HG03565 (cell line): ENCODE measurements around the gene CYP3A7.
"Not testable (repeated sequence)": the region's sequence is repeated elsewhere in the genome, so short reads cannot be mapped to it uniquely, and the experiment has no call there.

Experiments used
- ATAC-seq: cut with Tn5 transposase; IDR thresholded peaks from one replicate; pipeline ENCODE4 v1.9.1; 2021; ENCODE audit warnings: mild to moderate bottlenecking, moderate library complexity; ENCODE audit not compliant: unreplicated experiment

Gene CYP3A7

DNA sequence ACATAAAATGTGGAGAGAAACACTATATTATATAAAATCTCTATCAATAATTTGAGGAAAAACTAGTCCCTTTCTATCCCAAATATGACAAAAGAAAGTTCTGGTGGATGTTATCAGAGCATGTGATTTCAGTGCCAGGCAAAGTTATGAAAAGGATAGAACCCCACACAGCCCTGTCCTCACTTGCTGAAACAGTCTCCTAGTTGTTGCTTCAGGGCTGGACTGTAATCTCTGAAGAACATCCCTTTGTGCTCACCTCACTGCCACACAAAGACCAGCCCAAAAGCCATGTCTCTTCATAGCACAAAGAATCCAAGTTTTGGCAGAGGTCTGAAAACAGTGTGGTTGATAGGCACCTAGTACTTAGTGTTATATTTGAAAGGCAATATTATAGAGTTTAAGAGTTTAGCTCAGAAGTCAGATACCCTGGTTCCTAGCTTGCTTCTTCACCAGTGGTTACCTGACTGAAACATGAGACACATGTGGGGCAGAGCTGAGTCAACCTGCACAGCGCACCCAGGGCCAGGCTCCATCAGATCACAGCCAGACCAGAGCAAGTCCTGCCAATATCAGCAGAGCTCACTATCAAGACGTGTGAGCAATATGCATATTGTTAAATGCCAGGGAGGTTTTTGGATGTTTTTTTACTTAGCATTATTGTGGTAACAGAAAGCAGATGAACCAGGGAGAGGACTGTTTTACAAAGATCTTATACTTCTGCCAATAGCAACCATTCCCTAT lies 25.0 kb downstream of the CYP3A7 start:
- no peak for ATAC-seq

DNA sequence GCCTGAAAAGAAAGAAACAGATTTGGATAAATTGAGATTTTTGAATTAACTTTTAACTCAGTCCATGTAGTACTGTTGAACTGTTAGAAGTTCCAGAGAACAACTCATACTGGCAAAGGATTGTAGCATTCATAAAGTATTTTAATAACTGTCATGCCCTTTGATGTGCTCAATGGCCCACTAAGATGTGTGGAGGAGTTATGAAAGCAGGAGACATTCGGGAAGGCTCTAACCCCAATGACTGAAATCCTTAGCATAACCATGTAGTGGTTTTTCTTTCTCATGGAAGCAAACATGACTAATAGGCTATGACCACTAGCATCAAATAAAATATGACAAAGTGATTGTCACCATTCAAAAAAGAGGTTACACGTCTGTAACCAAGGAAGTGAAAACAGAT lies 25.7 kb downstream of the CYP3A7 start:
- no peak for ATAC-seq

DNA sequence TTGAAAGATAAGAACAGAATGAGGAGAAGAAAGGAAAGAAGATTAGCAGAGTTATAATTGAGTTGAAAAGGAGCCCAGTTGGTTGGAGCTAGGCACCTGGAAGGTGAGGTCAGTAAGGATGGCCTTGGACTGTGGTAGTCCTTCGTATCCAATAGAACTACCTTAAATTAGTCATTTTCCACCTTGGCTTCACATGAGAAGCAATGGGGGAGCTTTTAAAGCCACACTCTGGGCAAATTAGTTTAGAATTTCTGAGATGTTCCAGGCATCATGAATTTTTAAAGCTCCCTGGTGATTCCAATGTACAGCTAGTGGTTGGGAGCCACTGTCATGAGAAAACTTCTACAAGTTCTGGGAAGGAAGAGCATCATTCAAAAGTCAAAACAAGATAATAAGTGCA lies 27.9 kb downstream of the CYP3A7 start:
- no peak for ATAC-seq

DNA sequence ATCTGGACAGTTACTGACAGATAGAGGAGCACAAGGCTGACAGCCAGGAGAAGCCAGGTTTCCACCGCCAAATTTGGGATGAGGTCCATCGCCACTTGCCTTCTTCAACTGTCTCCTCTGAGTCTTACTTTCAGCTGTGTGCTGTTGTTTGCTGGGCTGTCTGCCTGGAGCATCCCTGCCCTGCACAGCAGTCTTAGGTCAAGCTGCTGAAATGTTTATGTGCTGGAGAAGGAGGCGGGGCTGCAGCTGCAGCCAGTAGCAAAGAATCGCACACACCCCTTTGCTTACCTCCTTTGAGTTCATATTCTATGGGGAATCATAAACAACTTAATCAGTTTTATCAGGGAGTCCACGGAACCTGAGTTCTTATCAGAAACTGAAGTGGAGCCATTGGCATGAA lies 35.0 kb downstream of the CYP3A7 start:
- no peak for ATAC-seq

DNA sequence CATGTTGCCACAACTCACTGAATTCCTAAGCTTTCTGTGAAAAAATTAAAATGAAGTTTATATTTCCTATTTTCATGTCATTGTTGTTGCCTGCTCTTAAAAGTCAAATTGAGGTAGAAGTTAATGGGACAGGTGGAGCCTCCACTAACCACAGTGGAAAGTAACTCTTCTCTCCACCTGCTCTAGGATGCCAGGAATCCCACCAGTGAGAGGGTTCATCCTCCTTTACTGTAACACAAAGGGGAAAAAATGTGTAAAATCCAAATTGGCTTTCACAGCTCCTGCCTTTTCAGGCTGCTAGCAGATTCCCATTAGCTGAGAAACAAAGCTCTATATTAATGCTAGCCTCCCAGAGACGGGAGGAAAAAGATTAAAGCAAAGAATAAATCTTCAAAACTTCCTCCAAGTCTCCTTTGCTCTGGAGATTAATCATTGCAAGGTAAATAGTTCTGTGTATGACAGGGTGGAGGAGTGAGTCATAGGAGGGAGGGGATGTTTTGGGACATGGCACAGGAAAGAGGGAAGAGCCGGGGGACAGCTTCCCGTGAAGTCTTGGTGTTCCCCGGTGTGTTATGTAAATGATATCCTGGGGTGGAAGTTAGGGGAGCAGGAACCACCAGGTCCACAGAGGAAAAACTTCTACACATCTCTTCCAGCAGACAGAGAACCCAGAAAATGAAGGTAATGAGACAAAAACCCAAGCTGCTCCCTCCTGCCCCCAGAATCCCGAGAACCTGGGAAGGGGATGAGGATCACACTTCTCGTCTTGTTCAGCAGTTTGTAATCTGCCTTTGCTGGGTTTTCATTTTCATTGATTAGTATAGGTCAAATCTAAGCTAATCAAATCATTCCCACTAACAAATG lies 35.9 kb downstream of the CYP3A7 start:
- ATAC-seq, result not testable (repeated sequence)

DNA sequence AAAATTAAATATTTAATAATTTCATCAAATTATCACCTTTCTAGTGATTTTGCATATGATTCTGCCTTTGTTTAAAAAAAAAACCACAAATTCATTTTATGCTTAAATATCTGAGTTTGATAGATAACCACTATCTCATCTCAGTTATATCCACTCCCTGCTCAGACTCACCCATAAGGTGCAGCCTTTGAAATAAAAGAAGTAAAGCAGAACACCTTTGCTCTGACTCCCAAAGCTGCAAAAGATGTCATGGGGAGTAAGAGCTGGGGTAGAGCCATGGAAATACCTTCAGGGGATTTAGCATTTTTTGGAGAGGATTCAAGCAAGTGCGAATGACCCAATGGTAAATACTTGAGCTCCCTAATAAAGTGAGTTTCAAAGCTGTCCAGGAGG lies 40.1 kb downstream of the CYP3A7 start:
- ATAC-seq, result no peak

DNA sequence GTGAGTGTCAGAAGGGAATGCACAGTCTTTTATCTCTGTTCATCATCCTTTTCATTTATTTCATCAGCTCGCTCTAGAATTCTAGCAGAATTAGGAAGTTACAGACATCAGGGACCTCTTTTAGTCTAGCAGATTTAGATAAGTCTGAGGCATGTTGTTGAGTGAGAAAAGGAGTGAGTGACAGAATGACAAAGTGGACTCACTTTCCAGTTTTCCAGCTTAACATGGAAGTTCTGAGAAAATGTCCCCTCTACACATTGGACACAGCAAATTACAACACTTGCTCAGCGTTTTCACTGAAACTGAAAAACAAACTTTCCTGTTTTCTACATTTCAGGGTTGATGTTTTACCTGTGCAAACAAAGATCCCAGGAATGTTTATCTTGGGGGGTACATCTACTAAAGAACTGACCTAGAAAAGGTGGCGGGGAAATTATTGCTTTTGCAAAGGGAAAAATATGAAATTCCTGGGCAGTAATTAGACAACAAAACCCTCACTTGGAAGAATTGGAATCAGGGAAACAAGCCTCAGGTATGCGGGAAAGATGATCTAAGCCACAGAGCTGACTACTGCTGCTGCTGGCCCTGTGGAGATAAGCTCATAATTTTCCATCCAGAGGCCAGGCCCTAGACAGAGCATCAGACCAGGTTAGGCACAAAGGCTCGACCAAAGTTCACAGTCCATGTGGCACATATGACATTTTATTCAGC lies 40.6 kb downstream of the CYP3A7 start:
- no peak for ATAC-seq

DNA sequence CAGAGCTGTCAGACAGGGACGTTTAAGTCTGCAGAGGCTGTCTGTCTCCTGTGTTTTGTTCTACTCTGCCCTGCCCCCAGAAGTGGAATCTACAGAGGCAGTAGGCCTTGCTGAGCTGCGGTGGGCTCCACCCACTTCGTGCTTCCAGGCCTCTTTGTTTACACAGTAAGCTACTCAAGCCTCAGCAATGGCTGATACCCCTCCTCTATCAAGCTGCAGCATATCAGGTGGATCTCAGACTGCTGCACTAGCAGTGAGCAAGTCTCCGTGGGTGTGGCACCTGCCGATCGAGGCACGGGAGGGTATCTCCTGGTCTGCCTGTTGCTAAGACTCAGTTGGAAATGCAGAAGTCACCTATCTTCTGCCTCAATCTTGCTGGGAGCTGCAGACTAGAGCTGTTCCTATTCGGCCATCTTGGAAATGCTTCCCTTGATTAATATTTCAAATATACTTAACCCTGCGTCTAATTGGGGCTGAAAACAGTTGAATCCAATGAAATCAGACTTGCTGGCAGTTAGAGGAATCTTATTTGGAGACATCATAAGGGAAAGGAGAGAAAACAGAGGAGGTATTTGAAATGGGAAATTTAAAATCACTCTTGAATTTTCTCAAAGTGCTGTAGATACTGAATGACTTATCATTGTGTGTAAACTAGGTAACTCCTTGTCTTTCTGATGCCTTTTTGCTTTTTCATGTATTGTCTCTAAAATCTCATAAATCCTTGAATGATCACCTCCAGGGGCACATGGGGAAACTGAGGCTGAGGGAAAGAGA lies 41.4 kb downstream of the CYP3A7 start:
- no peak for ATAC-seq

DNA sequence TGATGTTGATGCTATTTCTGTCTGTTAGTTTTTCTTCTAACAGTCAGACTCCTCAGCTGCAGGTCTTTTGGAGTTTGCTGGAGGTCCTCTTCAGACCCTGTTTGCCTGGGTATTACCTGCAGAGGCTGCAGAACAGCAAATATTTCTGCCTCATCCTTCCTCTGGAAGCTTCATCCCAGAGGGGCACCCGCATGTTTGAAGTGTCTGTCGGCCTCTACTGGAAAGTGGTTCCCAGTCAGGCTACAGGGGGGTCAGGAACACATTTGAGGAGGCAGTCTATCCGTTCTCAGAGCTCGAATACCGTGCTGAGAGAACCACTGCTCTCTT lies 41.9 kb downstream of the CYP3A7 start:
- ATAC-seq, result no peak

DNA sequence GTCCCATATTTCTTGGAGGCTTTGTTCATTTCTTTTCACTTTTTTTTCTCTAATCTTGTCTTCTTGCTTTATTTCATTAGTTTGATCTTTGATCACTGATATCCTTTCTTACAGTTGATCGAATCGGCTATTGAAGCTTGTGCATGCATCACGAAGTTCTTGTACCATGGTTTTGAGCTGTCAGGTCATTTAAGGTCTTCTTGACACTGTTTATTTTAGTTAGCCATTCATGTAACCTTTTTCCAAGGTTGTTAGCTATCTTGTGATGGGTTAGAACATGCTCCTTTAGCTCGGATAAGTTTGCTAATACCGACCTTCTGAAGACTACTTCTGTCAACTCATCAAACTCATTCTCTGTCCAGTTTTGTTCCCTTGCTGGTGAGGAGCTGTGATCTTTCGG lies 42.4 kb downstream of the CYP3A7 start:
- not testable (repeated sequence) for ATAC-seq

DNA sequence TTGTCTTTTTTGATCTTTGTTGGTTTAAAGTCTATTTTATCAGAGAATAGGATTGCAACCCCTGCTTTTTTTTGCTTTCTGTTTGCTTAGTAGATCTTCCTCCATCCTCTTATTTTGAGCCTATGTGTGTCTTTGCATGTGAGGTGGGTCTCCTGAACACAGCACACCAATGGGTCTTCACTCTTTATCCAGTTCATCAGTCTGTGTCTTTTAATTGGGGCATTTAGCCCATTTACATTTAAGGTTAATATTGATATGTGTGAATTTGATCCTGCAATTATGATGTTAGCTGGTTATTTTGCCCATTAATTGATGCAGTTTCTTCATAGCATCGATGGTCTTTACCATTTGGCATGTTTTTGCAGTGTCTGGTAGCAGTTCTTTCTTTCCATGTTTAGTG lies 43.3 kb downstream of the CYP3A7 start:
- ATAC-seq, result not testable (repeated sequence)

DNA sequence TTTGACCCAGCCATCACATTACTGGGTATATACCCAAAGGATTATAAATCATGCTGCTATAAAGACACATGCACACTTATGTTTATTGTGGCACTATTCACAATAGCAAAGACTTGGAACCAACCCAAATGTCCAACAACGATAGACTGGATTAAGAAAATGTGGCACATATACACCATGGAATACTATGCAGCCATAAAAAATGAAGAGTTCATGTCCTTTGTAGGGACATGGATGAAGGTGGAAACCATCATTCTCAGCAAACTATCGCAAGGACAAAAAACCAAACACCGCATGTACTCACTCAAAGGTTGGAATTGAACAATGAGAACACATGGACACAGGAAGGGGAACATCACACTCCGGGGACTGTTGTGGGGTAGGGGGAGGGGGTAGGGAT lies 44.1 kb downstream of the CYP3A7 start:
- ATAC-seq, result not testable (repeated sequence)

DNA sequence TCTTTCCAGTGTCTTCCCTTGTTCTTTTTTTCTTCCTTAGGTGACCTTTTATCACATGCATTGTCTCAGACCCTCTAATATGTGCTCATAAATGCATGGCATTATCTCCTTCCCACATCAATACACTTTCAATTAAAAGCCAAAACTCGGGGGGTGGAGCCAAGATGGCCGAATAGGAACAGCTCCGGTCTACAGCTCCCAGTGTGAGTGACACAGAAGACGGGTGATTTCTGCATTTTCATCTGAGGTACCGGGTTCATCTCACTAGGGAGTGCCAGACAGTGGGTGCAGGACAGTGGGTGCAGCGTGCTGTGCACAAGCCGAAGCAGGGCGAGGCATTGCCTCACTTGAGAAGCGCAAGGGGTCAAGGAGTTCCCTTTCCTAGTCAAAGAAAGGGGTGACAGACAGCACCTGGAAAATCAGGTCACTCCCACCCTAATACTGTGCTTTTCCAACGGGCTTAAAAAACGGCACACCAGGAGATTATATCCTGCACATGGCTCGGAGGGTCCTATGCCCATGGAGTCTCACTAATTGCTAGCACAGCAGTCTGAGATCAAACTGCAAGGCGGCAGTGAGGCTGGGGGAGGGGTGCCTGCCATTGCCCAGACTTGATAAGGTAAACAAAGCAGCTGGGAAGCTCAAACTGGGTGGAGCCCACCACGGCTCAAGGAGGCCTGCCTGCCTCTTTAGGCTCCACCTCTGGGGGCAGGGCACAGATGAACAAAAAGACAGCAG lies 49.0 kb downstream of the CYP3A7 start:
- ATAC-seq, result not testable (repeated sequence)

DNA sequence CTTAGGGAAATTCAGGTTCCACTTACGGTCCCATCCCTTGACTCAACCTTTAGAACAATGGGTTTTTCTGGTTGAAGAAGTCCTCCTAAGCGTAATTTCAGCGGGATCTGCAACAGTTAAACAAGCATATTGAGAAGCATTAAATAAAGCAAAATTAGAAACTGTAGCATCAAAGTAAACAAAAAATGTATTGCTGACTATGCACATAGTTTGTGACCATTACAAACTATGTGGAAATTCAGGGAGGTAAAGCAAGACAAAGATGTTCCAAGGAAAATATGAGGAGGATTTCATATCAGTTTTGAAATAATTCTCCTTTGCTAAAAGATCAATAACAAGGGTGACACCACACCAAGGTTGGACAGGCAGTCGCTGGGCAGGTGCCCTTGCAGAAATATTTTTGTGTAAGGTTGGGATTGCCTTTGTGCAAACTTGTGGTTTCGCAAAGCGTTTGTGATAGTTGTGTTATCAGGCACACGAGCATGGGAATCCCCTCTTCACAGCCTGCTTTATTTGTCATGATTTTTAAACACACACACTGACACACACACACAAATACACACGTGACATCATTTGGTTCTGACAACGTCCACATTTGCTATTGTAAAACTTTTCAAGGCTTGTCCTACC lies 49.8 kb downstream of the CYP3A7 start:
- no peak for ATAC-seq

DNA sequence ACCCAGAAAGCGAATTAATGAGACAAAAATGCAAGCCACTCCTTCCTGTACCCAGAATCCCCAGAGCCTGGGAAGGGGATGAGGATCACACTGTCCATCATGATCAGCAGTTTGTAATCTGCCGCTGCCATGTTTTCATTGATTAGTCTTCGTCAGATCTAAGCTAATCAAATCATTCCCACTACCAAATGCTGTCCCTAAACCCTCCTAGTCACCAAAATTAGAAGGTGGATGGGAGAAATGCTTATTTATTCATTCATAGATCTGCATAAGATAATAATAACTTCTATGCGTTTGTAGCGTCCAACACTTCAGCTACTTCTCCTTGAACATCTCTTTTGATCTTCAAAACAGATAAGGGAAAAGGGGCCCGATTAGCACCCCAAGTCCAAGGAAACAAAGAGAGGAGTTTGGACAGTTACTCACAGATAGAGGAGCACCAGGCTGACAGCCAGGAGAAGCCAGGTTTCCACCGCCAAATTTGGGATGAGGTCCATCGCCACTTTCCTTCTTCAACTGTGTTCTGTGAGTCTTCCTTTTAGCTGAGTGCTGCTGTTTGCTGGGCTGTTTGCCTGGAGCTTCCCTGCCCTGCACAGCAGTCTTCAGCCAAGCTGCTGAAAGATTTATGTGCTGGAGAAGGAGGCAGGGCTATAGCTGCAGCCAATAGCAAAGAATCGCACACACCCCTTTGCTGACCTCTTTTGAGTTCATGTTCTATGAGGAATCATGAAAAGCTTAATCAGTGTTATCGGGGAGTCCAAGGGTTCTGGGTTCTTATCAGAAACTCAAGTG lies 55.4 kb downstream of the CYP3A7 start, which contains the start of gene CYP3A5:
CYP3A5 (minus strand) TSS at position 597 of the 792 bp plus-strand sequence; CDS start at position 497, 100 bp downstream.
- ATAC-seq, result no peak

DNA sequence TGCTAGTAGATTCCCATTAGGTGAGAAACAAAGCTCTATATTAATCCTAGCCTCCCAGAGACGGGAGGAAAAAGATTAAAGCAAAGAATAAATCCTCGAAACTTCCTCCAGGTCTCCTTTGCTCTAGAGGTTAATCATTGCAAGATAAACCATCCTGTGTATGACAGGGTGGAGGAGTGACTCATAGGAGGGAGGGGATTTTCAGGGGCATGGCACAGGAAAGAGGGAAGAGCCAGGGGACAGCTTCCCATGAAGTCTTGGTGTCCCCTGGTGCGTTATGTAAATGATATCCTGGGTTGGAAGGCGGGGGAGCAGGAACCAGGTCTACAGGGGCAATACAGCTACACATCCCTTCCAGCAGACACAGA lies 56.0 kb downstream of the CYP3A7 start:
- no peak for ATAC-seq

DNA sequence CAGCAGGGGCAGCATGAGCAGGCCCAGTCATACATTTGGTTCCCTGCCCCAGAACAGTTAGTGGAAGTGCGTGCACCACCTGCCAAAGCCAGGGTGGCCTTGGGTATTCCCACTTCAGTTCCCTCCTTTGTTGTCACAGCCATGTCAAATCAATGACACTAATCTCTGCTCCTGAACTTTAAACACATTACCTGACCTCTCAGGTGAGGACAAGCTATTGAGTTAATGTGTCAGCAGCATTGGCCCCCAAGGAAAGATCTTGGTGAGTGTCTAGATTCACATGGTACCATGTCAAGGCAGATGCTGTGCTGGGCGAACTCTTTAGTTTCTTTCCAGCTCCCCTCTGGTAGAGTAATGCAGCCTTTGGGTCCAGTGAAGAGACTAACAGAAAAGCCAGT lies 57.3 kb downstream of the CYP3A7 start:
- no peak for ATAC-seq

DNA sequence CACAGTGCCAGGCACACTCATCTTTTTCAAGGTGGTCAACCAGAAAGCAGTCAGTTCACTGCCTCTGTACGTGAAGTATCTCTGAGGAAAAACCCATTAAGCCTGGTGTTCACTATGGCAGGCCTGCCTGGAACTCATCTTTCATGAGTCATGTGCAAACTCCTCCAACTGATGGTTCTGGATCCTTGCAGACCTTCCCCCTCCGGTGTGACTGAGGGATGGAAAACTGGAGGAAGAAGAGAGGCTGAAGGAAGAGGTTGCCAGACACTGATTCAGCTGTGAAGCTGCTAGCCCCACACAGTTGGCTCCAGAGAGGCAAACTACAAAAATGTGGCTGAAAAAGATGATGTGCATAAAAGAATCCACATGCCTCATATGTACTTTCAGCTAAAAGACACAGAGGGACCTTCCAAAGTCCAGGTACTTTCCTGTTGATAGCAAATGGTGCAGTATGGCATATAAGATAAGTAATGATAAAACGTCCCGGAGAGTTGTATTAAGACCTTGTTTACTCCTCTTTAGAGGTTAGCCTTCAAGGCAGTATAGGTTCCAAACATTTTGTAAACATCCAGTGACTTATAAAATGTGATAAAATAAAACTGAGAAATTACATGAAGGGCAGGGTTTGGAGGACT lies 57.9 kb downstream of the CYP3A7 start:
- no peak for ATAC-seq
